HCT116 (cell line): ENCODE measurements around the gene ANO2. TPM values are rescaled to one million over a fixed set of nuclear protein-coding genes. Genes with fewer than 3 reads are reported as not detected.

Experiments used
- ATAC-seq: fragments of 200-7000 bp; cut with Tn5 transposase; 2 replicates; pipeline ENCODE4 v1.9.1; 2020; ENCODE audit warnings: mild to moderate bottlenecking, moderate library complexity
- BruUV-seq: library from RNA; stranded (reverse); fragments of 400-500 nt; replicated peaks from 2 replicates; lab custom pipeline; 2021; lab: Mats Ljungman, UMichigan
- CTCF ChIA-PET: fragments of 300-600 bp; sonication (Branson Sonifier 250); formaldehyde crosslinking; loops from one replicate; lab custom pipeline; 2021; ENCODE audit warnings: antibody characterized with exemption; lab: Charles Lee
- POLR2A ChIA-PET: fragments of 300-600, 350-600 bp; sonication (Branson Sonifier 250); formaldehyde crosslinking; loops from one replicate; lab custom pipeline; 2021; ENCODE audit warnings: antibody characterized with exemption; lab: Charles Lee
- RAD21 ChIA-PET, 2 experiments: fragments of 300-600 bp; sonication (Branson Sonifier 250); formaldehyde crosslinking; loops; one replicate each; lab custom pipeline; 2023; ENCODE audit warnings: low total read pairs in 2 of 2; ENCODE audit not compliant: uncharacterized antibody in 2 of 2, unreplicated experiment in 2 of 2, low non-redundant PET in 1 of 2; lab: Charles Lee
- DNase-seq: peaks from one replicate; pipeline ENCODE4 v3.0.0-alpha.2; 2010; ENCODE audit warnings: low read depth, low spot score
- H2AFZ ChIP-seq: fragments of 200-600 bp; shearing (Covaris generic), sonication (generic); 2 replicates; pipeline ENCODE4 v1.6.1; 2017; ENCODE audit warnings: low read depth, mixed run types, mixed read lengths, antibody characterized with exemption, low read length; ENCODE audit not compliant: poor library complexity, severe bottlenecking
- H3K27ac ChIP-seq: 2 replicates; pipeline ENCODE4 v1.5.1; 2012; ENCODE audit warnings: low read depth, low read length
- H3K27me3 ChIP-seq: fragments of 200-600 bp; sonication (generic); 2 replicates; pipeline ENCODE4 v1.6.1; 2016; ENCODE audit warnings: mixed run types, low read length, mixed read lengths; ENCODE audit not compliant: insufficient read depth
- H3K36me3 ChIP-seq, 2 experiments: fragments of 200-500 bp in 1 of 2; fragments of 200-600 bp in 1 of 2; sonication (Bioruptor generic) in 1 of 2; sonication (generic) in 1 of 2; 2 replicates each; pipeline versions ENCODE4 v1.5.1 to v1.6.1; 2014 to 2016; ENCODE audit warnings: low read length in 2 of 2, inconsistent platforms in 1 of 2, mixed read lengths in 1 of 2, mixed run types in 1 of 2; ENCODE audit not compliant: insufficient read depth in 2 of 2, control insufficient read depth in 1 of 2
- H3K4me1 ChIP-seq, 2 experiments: fragments of 200-600 bp in 1 of 2; sonication (generic) in 1 of 2; 2 replicates each; pipeline versions ENCODE4 v1.5.1 to v1.6.1; 2012 to 2017; ENCODE audit warnings: low read length in 2 of 2, inconsistent platforms in 1 of 2, mild to moderate bottlenecking in 1 of 2, mixed read lengths in 1 of 2, mixed run types in 1 of 2, moderate library complexity in 1 of 2; ENCODE audit not compliant: insufficient read depth in 2 of 2, control insufficient read depth in 1 of 2
- H3K4me2 ChIP-seq: fragments of 200-600 bp; sonication (generic); 2 replicates; pipeline ENCODE4 v1.6.1; 2017; ENCODE audit warnings: mixed run types, low read length, mixed read lengths
- H3K4me3 ChIP-seq, 2 experiments: fragments of 200-600 bp in 1 of 2; sonication (generic) in 1 of 2; replicated peaks in 1 of 2; 2 replicates each; pipeline ENCODE4 v1.5.1; 2011 to 2016; ENCODE audit warnings: low read length in 2 of 2, control low read depth in 1 of 2, low read depth in 1 of 2, mild to moderate bottlenecking in 1 of 2, mixed read lengths in 1 of 2, mixed run types in 1 of 2
- H3K79me2 ChIP-seq: fragments of 200-600 bp; sonication (generic); 2 replicates; pipeline ENCODE4 v1.6.1; 2017; ENCODE audit warnings: mild to moderate bottlenecking, mixed run types, low read length, moderate library complexity, mixed read lengths; ENCODE audit not compliant: insufficient read depth
- H3K9ac ChIP-seq: fragments of 200-600 bp; sonication (generic); 2 replicates; pipeline ENCODE4 v1.6.1; 2016; ENCODE audit warnings: low read length, mixed read lengths
- H3K9me2 ChIP-seq: fragments of 200-600 bp; sonication (generic), shearing (Covaris generic); 2 replicates; pipeline ENCODE4 v1.6.1; 2017; ENCODE audit warnings: mixed run types, mild to moderate bottlenecking, moderate library complexity; ENCODE audit not compliant: insufficient read depth
- H3K9me3 ChIP-seq, 2 experiments: fragments of 200-500 bp in 1 of 2; fragments of 200-600 bp in 1 of 2; sonication (Bioruptor generic) in 1 of 2; sonication (generic) in 1 of 2; 2 replicates each; pipeline ENCODE4 v1.6.1; 2014 to 2017; ENCODE audit warnings: low read length in 2 of 2, mixed read lengths in 2 of 2, inconsistent platforms in 1 of 2, low read depth in 1 of 2, mild to moderate bottlenecking in 1 of 2, mixed run types in 1 of 2, moderate library complexity in 1 of 2; ENCODE audit not compliant: control insufficient read depth in 1 of 2, insufficient read depth in 1 of 2
- H4K20me1 ChIP-seq: fragments of 200-600 bp; sonication (generic), shearing (Covaris generic); 2 replicates; pipeline ENCODE4 v1.6.1; 2017; ENCODE audit warnings: mixed run types, mild to moderate bottlenecking, moderate library complexity; ENCODE audit not compliant: insufficient read depth
- ATF3 ChIP-seq: IDR thresholded peaks from 2 replicates; pipeline ENCODE4 v1.6.1; 2012
- CEBPB ChIP-seq: IDR thresholded peaks from 2 replicates; pipeline ENCODE4 v1.6.1; 2012; ENCODE audit warnings: low read depth
- CTCF ChIP-seq, 3 experiments: fragments of 200-600 bp in 1 of 3; sonication (generic) in 1 of 3; IDR thresholded peaks in 2 of 3; conservative IDR thresholded peaks in 1 of 3; 2 replicates each; pipeline ENCODE4 v1.5.1; 2012 to 2017; ENCODE audit warnings: low read depth in 2 of 3, low read length in 2 of 3, antibody characterized with exemption in 1 of 3, borderline replicate concordance in 1 of 3, control low read depth in 1 of 3, mild to moderate bottlenecking in 1 of 3, mixed read lengths in 1 of 3, mixed run types in 1 of 3, moderate library complexity in 1 of 3; ENCODE audit not compliant: insufficient read depth in 1 of 3
- EGR1 ChIP-seq: IDR thresholded peaks from 2 replicates; pipeline ENCODE4 v1.6.1; 2012; ENCODE audit warnings: low read depth
- ELF1 ChIP-seq: IDR thresholded peaks from 2 replicates; pipeline ENCODE4 v1.6.1; 2012; ENCODE audit warnings: low read depth, borderline replicate concordance
- EZH2 ChIP-seq: fragments of 200-600 bp; sonication (generic); IDR thresholded peaks from 2 replicates; pipeline ENCODE4 v1.6.1; 2017; ENCODE audit warnings: antibody characterized with exemption, mixed run types
- EZH2phosphoT487 ChIP-seq: fragments of 200-600 bp; IDR thresholded peaks from 2 replicates; pipeline ENCODE4 v1.6.1; 2018; ENCODE audit warnings: antibody characterized with exemption, borderline replicate concordance
- FOSL1 ChIP-seq: IDR thresholded peaks from 2 replicates; pipeline ENCODE4 v1.6.1; 2012; ENCODE audit warnings: low read depth
- JUND ChIP-seq: IDR thresholded peaks from 2 replicates; pipeline ENCODE4 v1.6.1; 2012
- POLR2A ChIP-seq: IDR thresholded peaks from 2 replicates; pipeline ENCODE4 v1.7.0; 2011; ENCODE audit warnings: borderline replicate concordance; ENCODE audit not compliant: insufficient read depth, insufficient read length; ENCODE audit errors: extremely low read depth
- POLR2AphosphoS5 ChIP-seq: IDR thresholded peaks from 2 replicates; pipeline ENCODE4 v1.6.1; 2011; ENCODE audit warnings: mild to moderate bottlenecking, low read depth, low read length, moderate library complexity
- RAD21 ChIP-seq: IDR thresholded peaks from 2 replicates; pipeline ENCODE4 v1.6.1; 2012; ENCODE audit warnings: low read depth, mild to moderate bottlenecking
- REST ChIP-seq: IDR thresholded peaks from 2 replicates; pipeline ENCODE4 v1.6.1; 2012; ENCODE audit warnings: low read depth
- SIN3A ChIP-seq: IDR thresholded peaks from 2 replicates; pipeline ENCODE4 v1.6.1; 2012; ENCODE audit warnings: low read depth
- SP1 ChIP-seq: IDR thresholded peaks from 2 replicates; pipeline ENCODE4 v1.6.1; 2012; ENCODE audit warnings: low read depth
- SRF ChIP-seq: IDR thresholded peaks from 2 replicates; pipeline ENCODE4 v1.6.1; 2012; ENCODE audit warnings: low read depth
- TCF7L2 ChIP-seq: IDR thresholded peaks from 2 replicates; pipeline ENCODE4 v1.7.0; 2011; ENCODE audit warnings: borderline replicate concordance, inconsistent platforms; ENCODE audit not compliant: insufficient read depth, insufficient read length; ENCODE audit errors: extremely low read depth
- ZFX ChIP-seq: fragments of 450-650 bp; IDR thresholded peaks from 2 replicates; pipeline ENCODE4 v1.6.1; 2017
- intact Hi-C: fragments of 100-400 bp; cut with micrococcal nuclease; formaldehyde crosslinking; loops from 2 replicates; pipeline ENCODE4 v1.10.0; 2022
- total RNA-seq: library from RNA; stranded (reverse); gene quantifications from one replicate; pipeline ENCODE4 v1.2.1, GENCODE V29; 2021; ENCODE audit not compliant: unreplicated experiment
- TF ChIP-seq, protein P1 (sequence below): IDR thresholded peaks from 2 replicates; pipeline ENCODE4 v1.6.1; 2012
- TF ChIP-seq, protein P2 (sequence below): IDR thresholded peaks from 2 replicates; pipeline ENCODE4 v1.6.1; 2011; ENCODE audit warnings: mild to moderate bottlenecking, low read length, moderate library complexity; ENCODE audit not compliant: insufficient replicate concordance; ENCODE audit errors: extremely low read depth

ANO2 gene
- total RNA-seq, 1 experiment from 2014 or later: not detected

- no peaks in the 10 kb centered on the region for H3K79me2 ChIP-seq
- no peak overlapping the region for H3K4me2 ChIP-seq
- ChIA-PET POLR2A (no interaction called here), RAD21 (interaction anchor here in 1 of 2 experiments (1.0 kb wide), 1 partner anchor 52 kb away, joined by 3 read pairs; no protein-coding TSS in a partner anchor), CTCF (interaction anchor here (2.3 kb wide), 1 partner anchor 52 kb away, joined by 9 read pairs; no protein-coding TSS in a partner anchor)
- intact Hi-C loops: loop anchor here (1.0 to 5.0 kb wide), 2 partner anchors 52 to 775 kb away; no protein-coding TSS in a partner anchor
- no peaks in the 10 kb centered on the region for H3K9me3 ChIP-seq
- TF ChIP-seq POLR2A: no peak
- no peak for TF ChIP-seq JUND
- TF ChIP-seq SP1: no peak
- no peak for TF ChIP-seq ATF3
- no peak for TF ChIP-seq EGR1
- no peak for TF ChIP-seq EZH2
- no peak for TF ChIP-seq REST
- TF ChIP-seq CEBPB: no peak
- TF ChIP-seq, protein P1, sequence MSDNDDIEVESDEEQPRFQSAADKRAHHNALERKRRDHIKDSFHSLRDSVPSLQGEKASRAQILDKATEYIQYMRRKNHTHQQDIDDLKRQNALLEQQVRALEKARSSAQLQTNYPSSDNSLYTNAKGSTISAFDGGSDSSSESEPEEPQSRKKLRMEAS: no peak
- TF ChIP-seq SIN3A: no peak
- TF ChIP-seq ELF1: no peak
- TF ChIP-seq, protein P2, sequence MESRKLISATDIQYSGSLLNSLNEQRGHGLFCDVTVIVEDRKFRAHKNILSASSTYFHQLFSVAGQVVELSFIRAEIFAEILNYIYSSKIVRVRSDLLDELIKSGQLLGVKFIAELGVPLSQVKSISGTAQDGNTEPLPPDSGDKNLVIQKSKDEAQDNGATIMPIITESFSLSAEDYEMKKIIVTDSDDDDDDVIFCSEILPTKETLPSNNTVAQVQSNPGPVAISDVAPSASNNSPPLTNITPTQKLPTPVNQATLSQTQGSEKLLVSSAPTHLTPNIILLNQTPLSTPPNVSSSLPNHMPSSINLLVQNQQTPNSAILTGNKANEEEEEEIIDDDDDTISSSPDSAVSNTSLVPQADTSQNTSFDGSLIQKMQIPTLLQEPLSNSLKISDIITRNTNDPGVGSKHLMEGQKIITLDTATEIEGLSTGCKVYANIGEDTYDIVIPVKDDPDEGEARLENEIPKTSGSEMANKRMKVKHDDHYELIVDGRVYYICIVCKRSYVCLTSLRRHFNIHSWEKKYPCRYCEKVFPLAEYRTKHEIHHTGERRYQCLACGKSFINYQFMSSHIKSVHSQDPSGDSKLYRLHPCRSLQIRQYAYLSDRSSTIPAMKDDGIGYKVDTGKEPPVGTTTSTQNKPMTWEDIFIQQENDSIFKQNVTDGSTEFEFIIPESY: no peak
- TF ChIP-seq ZFX: no peak
- TF ChIP-seq EZH2phosphoT487: no peak
- TF ChIP-seq SRF: no peak
- TF ChIP-seq CTCF (IDR thresholded peaks at IDR 0.05 in 2 of 3, conservative IDR thresholded peaks at IDR 0.05 in 1 of 3; ENCODE audit: borderline replicate concordance in 1 of 3, insufficient read depth in 1 of 3, low read depth in 2 of 3, low read length in 2 of 3): no peak
- TF ChIP-seq FOSL1: no peak
- TF ChIP-seq POLR2AphosphoS5: no peak
- TF ChIP-seq RAD21: no peak
- no peak for TF ChIP-seq TCF7L2
- no peak overlapping the region for H3K27ac ChIP-seq
- no peaks in the 10 kb centered on the region for H4K20me1 ChIP-seq
- DNase-seq (no peak), ATAC-seq (no peak)
- no TSS peak for BruUV-seq
- no peaks in the 10 kb centered on the region for H3K4me1 ChIP-seq
- no peaks in the 10 kb centered on the region for H3K9me2 ChIP-seq
- no peak overlapping the region for H3K9ac ChIP-seq
- no peak overlapping the region for H2AFZ ChIP-seq
- no peaks in the 10 kb centered on the region for H3K36me3 ChIP-seq
- no peaks in the 10 kb centered on the region; the same call in 1 of the 2 replicates for H3K27me3 ChIP-seq
- no peak overlapping the region for H3K4me3 ChIP-seq
These were observed 148.2 kb downstream of the ANO2 start for GRCh38 chr12:5796959-5797225.
